GM18505 (cell line): ENCODE data around the gene XYLT1.

Experiments
- ATAC-seq: cut with Tn5 transposase; IDR thresholded peaks from one replicate; pipeline ENCODE4 v1.9.1; 2021; ENCODE audit not compliant: unreplicated experiment
- POLR2A ChIP-seq: IDR thresholded peaks from 4 replicates; pipeline ENCODE4 v1.6.1; 2011; ENCODE audit warnings: borderline replicate concordance; ENCODE audit not compliant: insufficient read depth, insufficient read length; ENCODE audit errors: extremely low read depth

XYLT1 gene

GRCh38 chr16:17177242-17177958 lies 293.4 kb downstream of the XYLT1 start:
- ATAC-seq, result no peak
- TF ChIP-seq POLR2A, result no peak

- ATAC-seq, result no peak
- TF ChIP-seq POLR2A, result no peak
Measured at GRCh38 chr16:17176199-17176598, 294.6 kb downstream of the XYLT1 start.

DNA sequence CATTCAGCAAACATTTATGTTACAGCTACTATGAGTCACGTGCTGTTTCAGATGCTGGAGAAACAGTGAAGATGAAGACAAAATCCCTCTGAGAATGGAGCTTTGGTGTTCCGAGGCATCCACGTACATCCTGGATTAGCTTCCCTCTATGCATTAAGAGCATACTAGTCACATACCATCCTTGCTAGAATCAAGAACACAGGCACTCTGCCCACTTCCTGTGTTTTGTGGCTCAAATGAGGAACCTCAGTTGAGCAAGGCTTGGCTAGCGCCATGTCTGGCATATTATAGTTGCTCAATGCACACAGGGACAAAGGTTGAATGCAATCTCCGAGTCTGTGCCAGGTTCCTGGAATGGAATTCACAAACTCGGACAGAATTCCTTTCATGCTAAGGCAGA lies 297.5 kb downstream of the XYLT1 start:
- ATAC-seq, result no peak

GRCh38 chr16:17171250-17172143 lies 299.3 kb downstream of the XYLT1 start:
- ATAC-seq, result no peak
- TF ChIP-seq POLR2A, result no peak

More for the DNA sequence above, 297.5 kb downstream of the XYLT1 start:
- no peak for TF ChIP-seq POLR2A

GRCh38 chr16:17170435-17170834 lies 300.3 kb downstream of the XYLT1 start:
- no peak for ATAC-seq

DNA sequence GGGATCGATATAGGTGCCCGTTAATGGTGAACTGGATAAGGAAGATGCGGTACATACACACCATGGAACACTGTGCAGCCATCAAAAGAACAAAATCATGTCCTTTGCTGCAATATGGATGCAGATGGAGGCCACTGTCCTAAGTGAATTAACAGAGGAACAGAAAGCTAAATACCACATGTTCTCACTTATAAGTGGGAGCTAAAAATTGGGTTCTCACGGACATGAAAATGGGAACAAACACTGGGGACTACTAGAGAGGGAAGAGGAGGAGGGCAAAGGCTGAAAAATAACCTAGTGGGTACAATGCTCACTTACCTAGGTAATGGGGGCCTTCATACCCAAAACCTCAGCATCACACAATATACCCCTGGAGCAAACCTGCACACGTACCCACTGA lies 302.6 kb downstream of the XYLT1 start:
- no peak for TF ChIP-seq POLR2A
- ATAC-seq, result no peak

More at GRCh38 chr16:17170435-17170834, 300.3 kb downstream of the XYLT1 start:
- TF ChIP-seq POLR2A, result no peak

DNA sequence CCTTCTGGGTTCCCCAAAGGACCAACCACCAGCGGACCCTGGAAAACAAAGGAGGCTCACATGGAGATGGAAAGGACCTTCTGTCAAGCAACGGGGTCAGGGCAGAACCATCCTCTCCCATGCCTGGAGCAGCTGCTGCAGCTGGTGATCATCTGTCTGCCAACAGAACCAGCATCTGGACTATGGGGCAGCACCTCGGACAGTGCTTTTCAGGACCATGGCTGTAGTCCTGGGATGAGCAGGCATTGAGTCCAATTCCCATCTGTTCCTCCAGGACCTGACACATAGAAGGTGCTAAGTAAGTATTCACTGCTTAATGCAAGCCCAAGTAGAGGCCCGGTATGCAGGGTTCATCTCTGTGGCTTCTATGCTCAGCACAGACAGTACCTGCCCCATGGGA lies 304.7 kb downstream of the XYLT1 start:
- no peak for ATAC-seq
- no peak for TF ChIP-seq POLR2A

- ATAC-seq, result no peak
- TF ChIP-seq POLR2A, result no peak
Measured at GRCh38 chr16:17162560-17162959, 308.2 kb downstream of the XYLT1 start.

GRCh38 chr16:17160920-17161431 lies 309.8 kb downstream of the XYLT1 start:
- ATAC-seq, result no peak
- TF ChIP-seq POLR2A, result no peak

GRCh38 chr16:17160285-17160853 lies 310.4 kb downstream of the XYLT1 start:
- ATAC-seq, result no peak
- no peak for TF ChIP-seq POLR2A

GRCh38 chr16:17159617-17160016 lies 311.1 kb downstream of the XYLT1 start:
- ATAC-seq, result no peak
- TF ChIP-seq POLR2A, result no peak

- no peak for ATAC-seq
- no peak for TF ChIP-seq POLR2A
Measured at GRCh38 chr16:17155936-17156335, 314.8 kb downstream of the XYLT1 start.

GRCh38 chr16:17155485-17155884 lies 315.3 kb downstream of the XYLT1 start:
- no peak for TF ChIP-seq POLR2A
- no peak for ATAC-seq

DNA sequence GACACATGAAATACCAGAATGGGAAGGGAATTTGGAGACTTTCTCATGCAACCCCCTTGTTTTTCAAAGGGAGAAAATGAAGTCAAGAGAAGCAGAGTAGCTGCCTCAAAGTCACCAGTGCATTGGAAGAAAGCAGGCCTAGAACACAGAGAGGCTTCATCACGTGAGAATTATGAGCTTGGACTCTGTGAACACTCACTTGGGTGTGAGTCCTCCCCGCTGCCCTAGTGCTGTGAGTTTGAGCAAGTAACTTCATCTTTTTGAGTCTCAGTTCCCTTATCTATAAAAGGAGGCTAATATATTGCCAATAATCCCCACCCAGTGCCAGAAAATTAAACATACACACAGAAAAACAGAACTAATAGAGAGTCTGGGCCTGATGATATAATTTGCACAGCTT lies 315.8 kb downstream of the XYLT1 start:
- TF ChIP-seq POLR2A, result no peak
- no peak for ATAC-seq

DNA sequence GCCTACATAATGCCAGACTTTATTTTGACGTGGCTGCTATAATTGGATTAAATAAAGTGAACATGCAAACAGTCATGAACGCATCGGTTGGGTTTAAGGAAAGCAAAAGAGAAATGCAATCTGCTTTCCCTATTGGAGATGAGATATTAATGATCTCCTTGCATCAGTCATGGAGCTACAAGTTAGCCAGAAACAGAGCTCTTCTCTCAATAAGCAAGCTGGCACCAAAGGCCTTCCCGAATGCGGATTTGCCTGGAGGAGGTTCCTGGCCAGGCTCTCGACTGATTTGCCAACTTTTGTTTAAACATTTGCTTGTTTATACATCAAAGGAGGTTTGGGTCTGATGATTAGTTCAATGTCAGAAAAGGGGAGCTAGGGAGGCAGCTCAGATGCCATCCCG lies 318.4 kb downstream of the XYLT1 start:
- no peak for TF ChIP-seq POLR2A
- ATAC-seq, result no peak
